ENCODE data around the gene FGGY.

DNA sequence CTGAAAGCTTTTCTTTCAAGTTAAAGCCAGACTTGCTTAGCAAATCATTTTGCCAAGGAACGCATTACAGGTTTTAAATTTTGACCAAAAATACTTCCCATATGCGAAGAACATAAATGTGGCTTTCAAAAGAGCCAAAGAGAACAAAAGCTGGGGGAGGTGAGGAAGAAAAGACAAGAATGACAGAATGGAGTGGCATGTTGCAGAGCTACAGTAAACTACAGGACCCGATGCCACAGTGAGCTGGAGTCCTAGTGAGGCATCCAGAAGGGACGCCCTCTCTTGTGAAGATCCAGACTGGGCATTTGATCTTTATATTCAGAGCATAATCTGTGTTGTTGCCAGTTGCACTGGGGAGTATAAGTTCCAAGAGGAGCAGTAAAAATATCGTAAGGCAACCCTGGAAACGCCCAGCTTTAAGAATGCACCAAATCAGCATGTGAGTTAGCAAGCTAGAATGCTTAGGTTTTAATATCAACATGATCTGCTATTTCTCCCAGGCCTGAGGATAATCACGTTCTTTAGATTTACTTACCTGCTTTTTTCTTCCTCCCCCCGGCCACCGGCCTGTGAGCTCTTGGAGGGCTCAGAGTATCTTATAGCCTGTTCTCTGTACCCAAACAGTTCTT is 469.4 kb downstream of the FGGY start:
- TF ChIP-seq EZH2 (IDR thresholded peaks at IDR 0.05) (no peak), POLR2AphosphoS5 (IDR thresholded peaks at IDR 0.05; ENCODE audit: borderline replicate concordance, low read depth, low read length) (0 out of 2 replicates have a peak, but pooled peaks have one; percentile 25), FOXP2 (optimal IDR thresholded peaks at IDR 0.05; ENCODE audit: control extremely low read depth, extremely low read length, insufficient read depth) (no peak)
